Natural killer cell (primary cell): Measurements from ENCODE around the gene PLD1. TPM values are rescaled to one million over a fixed set of nuclear protein-coding genes. Genes with fewer than 3 reads are reported as not detected.

Experiments used
- ATAC-seq, 3 donors: fragments of 150-1000 bp in 2 of 3; fragments of 200-7000 bp in 1 of 3; cut with Tn5 transposase; 1 replicate in 1 of 3; 2 replicates in 2 of 3; pipeline ENCODE4 v1.10.0; 2021; ENCODE audit warnings: mild to moderate bottlenecking in 2 of 3, moderate library complexity in 2 of 3
- DNase-seq, 2 donors: peaks; one replicate each; pipeline versions ENCODE4 v3.0.0 to v3.0.0-alpha.2; 2013 to 2021; ENCODE audit warnings: mixed read lengths in 1 of 2
- H3K27ac ChIP-seq: one replicate; pipeline ENCODE4 v1.5.1; 2013; ENCODE audit warnings: mild to moderate bottlenecking, low read length
- H3K27me3 ChIP-seq: one replicate; pipeline ENCODE4 v1.6.1; 2013; ENCODE audit warnings: low read length; ENCODE audit not compliant: control insufficient read depth, insufficient read depth
- H3K36me3 ChIP-seq: one replicate; pipeline ENCODE4 v1.6.1; 2013; ENCODE audit warnings: low read length; ENCODE audit not compliant: control insufficient read depth, insufficient read depth
- H3K4me1 ChIP-seq: one replicate; pipeline ENCODE4 v1.6.1; 2013; ENCODE audit warnings: low read length; ENCODE audit not compliant: control insufficient read depth, insufficient read depth
- H3K4me3 ChIP-seq: one replicate; pipeline ENCODE4 v1.5.1; 2013; ENCODE audit warnings: low read length
- H3K9me3 ChIP-seq: one replicate; pipeline ENCODE4 v1.6.1; 2013; ENCODE audit warnings: low read length; ENCODE audit not compliant: control insufficient read depth, insufficient read depth
- H3K27ac Mint-ChIP-seq, 2 donors: one replicate each; pipeline ENCODE4 v1.8.0; 2022; ENCODE audit warnings: mild to moderate bottlenecking in 2 of 2, mixed read lengths in 2 of 2, moderate library complexity in 1 of 2
- H3K27me3 Mint-ChIP-seq, 2 donors: one replicate each; pipeline ENCODE4 v1.8.0; 2022; ENCODE audit warnings: low read depth in 2 of 2, mixed read lengths in 2 of 2
- H3K36me3 Mint-ChIP-seq: one replicate; pipeline ENCODE4 v1.8.0; 2022; ENCODE audit warnings: mixed read lengths
- H3K4me1 Mint-ChIP-seq, 2 donors: one replicate each; pipeline ENCODE4 v1.8.0; 2022; ENCODE audit warnings: mixed read lengths in 2 of 2
- H3K4me3 Mint-ChIP-seq: one replicate; pipeline ENCODE4 v1.8.0; 2022; ENCODE audit warnings: mild to moderate bottlenecking, moderate library complexity, mixed read lengths
- H3K9me3 Mint-ChIP-seq, 2 donors: one replicate each; pipeline ENCODE4 v1.8.0; 2022; ENCODE audit warnings: mixed read lengths in 2 of 2
- CTCF ChIP-seq: fragments of 200-600 bp; IDR thresholded peaks from one replicate; pipeline ENCODE4 v1.8.0; 2022; ENCODE audit warnings: antibody characterized with exemption
- WGBS: methylation state at CpG from one replicate; pipeline ENCODE4 v1.1.7; 2013; ENCODE audit warnings: missing lambda C conversion rate; ENCODE audit not compliant: insufficient coverage; 5-methylcytosine and 5-hydroxymethylcytosine counted together
- intact Hi-C: fragments of 100-400 bp; cut with micrococcal nuclease; formaldehyde crosslinking; loops from one replicate; pipeline ENCODE4 v1.14.2; 2022
- total RNA-seq, 4 donors: library from RNA; stranded (reverse); fragments of 120-200 nt in 1 of 4; gene quantifications; one replicate each; pipeline versions ENCODE4 v1.2.3 to v1.2.4, GENCODE V29; 2013 to 2022

Gene PLD1
- total RNA-seq, 3 donors from 2014 or later (not counting 1 experiment from before 2014, with no cell fraction given) = 13.2 to 26.3 (median 17.1) TPM

GRCh38 chr3:171811295-171811912 lies 1.1 kb upstream of the PLD1 start:
- Histone ChIP-seq H3K36me3 (no peaks in the 10 kb centered on the region), H3K4me1 (peaks cover 19% of the 10 kb centered on the region), H3K9me3 (no peaks in the 10 kb centered on the region), H3K27ac (no peak overlapping the region), H3K27me3 (no peaks in the 10 kb centered on the region), H3K4me3 (no peak overlapping the region)
- Mint-ChIP-seq H3K27me3 (no peaks in the 10 kb centered on the region), H3K27ac (peak overlapping the region in 1 of 2 donors; percentile 14), H3K4me3 (peak overlapping the region; percentile 87), H3K9me3 (no peaks in the 10 kb centered on the region), H3K36me3 (no peaks in the 10 kb centered on the region), H3K4me1 (peaks cover 41 to 45% of the 10 kb centered on the region in 2 donors)
- intact Hi-C loops = loop anchor here (5.0 kb wide), 2 partner anchors 226 to 354 kb away; partner anchors contain the start of gene FNDC3B
- WGBS = 94% methylated on average over 4 of the region's 4 CpGs
- no peak for TF ChIP-seq CTCF
- DNase-seq (no peak), ATAC-seq (no peak)

- Mint-ChIP-seq H3K9me3 (no peaks in the 10 kb centered on the region), H3K27ac (peak overlapping the region in 1 of 2 donors; percentile 93), H3K4me3 (peak overlapping the region; percentile 87), H3K27me3 (no peaks in the 10 kb centered on the region), H3K4me1 (peaks cover 42 to 47% of the 10 kb centered on the region in 2 donors), H3K36me3 (no peaks in the 10 kb centered on the region)
- DNase-seq (no peak), ATAC-seq (no peak)
- Histone ChIP-seq H3K27me3 (no peaks in the 10 kb centered on the region), H3K9me3 (no peaks in the 10 kb centered on the region), H3K36me3 (no peaks in the 10 kb centered on the region), H3K4me3 (peak overlapping the region; percentile 73), H3K4me1 (peaks cover 19% of the 10 kb centered on the region), H3K27ac (no peak overlapping the region)
- intact Hi-C loops = loop anchor here (5.0 kb wide), 2 partner anchors 227 to 353 kb away; partner anchors contain the start of gene FNDC3B
- 34% methylated on average over 22 of the region's 22 CpGs for WGBS
- TF ChIP-seq CTCF = no peak
Observed at GRCh38 chr3:171810629-171811294, 479 bp upstream of the PLD1 start.

GRCh38 chr3:171809611-171809860 lies 747 bp downstream of the PLD1 start:
- no peaks in the 10 kb centered on the region for H3K36me3 Mint-ChIP-seq
- no peaks in the 10 kb centered on the region for H3K27me3 Mint-ChIP-seq
- peak overlapping the region; percentile 80 to 93 for H3K27ac Mint-ChIP-seq
- H3K27me3 ChIP-seq = no peaks in the 10 kb centered on the region
- no peak for DNase-seq
- intact Hi-C loops = loop anchor here (2.0 kb wide), 1 partner anchor 297 kb away; no protein-coding TSS in a partner anchor
- peak overlapping the region; percentile 93 for H3K4me3 Mint-ChIP-seq
- H3K4me1 Mint-ChIP-seq = peaks cover 40 to 47% of the 10 kb centered on the region in 2 donors
- 2% methylated on average over 11 of the region's 11 CpGs for WGBS
- no peaks in the 10 kb centered on the region for H3K9me3 ChIP-seq
- no peak for TF ChIP-seq CTCF
- peak overlapping the region; percentile 58 for H3K27ac ChIP-seq
- peaks cover 19% of the 10 kb centered on the region for H3K4me1 ChIP-seq
- H3K9me3 Mint-ChIP-seq = no peaks in the 10 kb centered on the region
- no peaks in the 10 kb centered on the region for H3K36me3 ChIP-seq
- peak; percentile 14 to 53 (median 23) for ATAC-seq
- H3K4me3 ChIP-seq = peak overlapping the region; percentile 73
